ENCODE data around the gene GMIP. TPM values are rescaled to one million over a fixed set of nuclear protein-coding genes. Genes with fewer than 3 reads are reported as not detected.
"Not testable (repeated sequence)": the region's sequence is repeated elsewhere in the genome, so short reads cannot be mapped to it uniquely, and the experiment has no call there.

Gene GMIP, protein sequence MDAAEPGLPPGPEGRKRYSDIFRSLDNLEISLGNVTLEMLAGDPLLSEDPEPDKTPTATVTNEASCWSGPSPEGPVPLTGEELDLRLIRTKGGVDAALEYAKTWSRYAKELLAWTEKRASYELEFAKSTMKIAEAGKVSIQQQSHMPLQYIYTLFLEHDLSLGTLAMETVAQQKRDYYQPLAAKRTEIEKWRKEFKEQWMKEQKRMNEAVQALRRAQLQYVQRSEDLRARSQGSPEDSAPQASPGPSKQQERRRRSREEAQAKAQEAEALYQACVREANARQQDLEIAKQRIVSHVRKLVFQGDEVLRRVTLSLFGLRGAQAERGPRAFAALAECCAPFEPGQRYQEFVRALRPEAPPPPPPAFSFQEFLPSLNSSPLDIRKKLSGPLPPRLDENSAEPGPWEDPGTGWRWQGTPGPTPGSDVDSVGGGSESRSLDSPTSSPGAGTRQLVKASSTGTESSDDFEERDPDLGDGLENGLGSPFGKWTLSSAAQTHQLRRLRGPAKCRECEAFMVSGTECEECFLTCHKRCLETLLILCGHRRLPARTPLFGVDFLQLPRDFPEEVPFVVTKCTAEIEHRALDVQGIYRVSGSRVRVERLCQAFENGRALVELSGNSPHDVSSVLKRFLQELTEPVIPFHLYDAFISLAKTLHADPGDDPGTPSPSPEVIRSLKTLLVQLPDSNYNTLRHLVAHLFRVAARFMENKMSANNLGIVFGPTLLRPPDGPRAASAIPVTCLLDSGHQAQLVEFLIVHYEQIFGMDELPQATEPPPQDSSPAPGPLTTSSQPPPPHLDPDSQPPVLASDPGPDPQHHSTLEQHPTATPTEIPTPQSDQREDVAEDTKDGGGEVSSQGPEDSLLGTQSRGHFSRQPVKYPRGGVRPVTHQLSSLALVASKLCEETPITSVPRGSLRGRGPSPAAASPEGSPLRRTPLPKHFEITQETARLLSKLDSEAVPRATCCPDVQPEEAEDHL
- total RNA-seq: 10 to 100 TPM in 1 of 4 donors, 1 to 10 TPM in 3; 5.6 to 10.8 (median 8.2) TPM

DNA sequence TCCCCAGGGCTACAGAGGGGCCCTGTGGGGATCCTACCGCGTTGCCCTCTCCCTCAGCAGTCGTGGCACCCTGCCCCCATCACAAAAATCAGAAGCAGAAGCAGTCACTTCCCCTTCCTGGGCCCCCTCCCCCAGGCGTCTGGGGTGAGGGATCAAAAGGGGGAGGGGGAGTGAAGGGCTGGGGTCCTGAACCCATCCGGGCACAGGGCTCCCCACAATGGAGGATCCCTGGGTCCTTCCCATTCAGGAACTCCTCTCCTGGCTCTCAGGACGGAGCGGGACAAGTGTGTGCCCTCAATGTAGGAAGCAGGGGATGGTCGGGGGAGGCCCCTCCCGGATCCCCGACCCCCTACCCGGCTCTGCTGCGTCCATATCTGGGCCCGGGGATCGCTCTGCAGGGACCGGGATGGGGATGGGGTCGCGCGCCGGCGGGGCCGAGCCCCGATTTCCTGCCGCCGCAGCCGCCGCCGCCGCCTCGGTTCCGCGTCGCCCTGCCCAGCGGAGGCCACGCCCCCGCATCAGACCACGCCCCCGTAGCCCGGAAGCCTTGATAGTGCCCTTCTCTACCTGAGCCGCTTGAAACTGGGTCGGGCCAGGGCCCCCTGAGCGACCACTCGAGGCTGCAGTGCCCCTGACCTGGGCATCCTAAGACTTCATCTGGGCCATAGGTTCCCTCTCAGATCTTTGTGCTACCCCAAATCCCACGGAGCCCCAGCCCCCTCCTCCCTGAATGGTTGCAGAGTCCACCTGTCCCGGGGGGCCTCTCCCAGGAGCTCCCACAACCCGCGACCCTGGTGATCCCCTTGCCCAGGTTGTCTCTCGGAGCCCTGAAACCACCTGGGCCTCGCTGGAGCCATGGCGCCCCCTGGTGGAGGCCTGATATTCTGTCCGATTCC, at the start of gene GMIP:
TSS of gene GMIP (minus strand) at position 500 of the 896 bp plus-strand sequence. CDS start at position 372, 128 bp downstream.
- Histone ChIP-seq H3K4me3 (peak within 1 kb of the TSS; percentile 60 to 76), H3K4me1 (no peaks in the 10 kb centered on the region), H3K36me3 (no peaks in the 10 kb centered on the region), H3K27ac (peak within 1 kb of the TSS; percentile 53 to 55), H3K9me3 (no peaks in the 10 kb centered on the region), H3K27me3 (no peaks in the 10 kb centered on the region)
- intact Hi-C loops (cut with DNase I; ENCODE audit: low total_unique reads): loop anchor here (10.0 kb wide), 1 partner anchor 109 kb away; the partner anchor contains the start of gene CILP2
- TF ChIP-seq POLR2A (IDR thresholded peaks at IDR 0.05): peak; percentile 15 to 33
- TF ChIP-seq, protein P1, sequence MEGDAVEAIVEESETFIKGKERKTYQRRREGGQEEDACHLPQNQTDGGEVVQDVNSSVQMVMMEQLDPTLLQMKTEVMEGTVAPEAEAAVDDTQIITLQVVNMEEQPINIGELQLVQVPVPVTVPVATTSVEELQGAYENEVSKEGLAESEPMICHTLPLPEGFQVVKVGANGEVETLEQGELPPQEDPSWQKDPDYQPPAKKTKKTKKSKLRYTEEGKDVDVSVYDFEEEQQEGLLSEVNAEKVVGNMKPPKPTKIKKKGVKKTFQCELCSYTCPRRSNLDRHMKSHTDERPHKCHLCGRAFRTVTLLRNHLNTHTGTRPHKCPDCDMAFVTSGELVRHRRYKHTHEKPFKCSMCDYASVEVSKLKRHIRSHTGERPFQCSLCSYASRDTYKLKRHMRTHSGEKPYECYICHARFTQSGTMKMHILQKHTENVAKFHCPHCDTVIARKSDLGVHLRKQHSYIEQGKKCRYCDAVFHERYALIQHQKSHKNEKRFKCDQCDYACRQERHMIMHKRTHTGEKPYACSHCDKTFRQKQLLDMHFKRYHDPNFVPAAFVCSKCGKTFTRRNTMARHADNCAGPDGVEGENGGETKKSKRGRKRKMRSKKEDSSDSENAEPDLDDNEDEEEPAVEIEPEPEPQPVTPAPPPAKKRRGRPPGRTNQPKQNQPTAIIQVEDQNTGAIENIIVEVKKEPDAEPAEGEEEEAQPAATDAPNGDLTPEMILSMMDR (IDR thresholded peaks at IDR 0.05): peak; percentile 69 to 87 (median 78)
- DNase-seq: peak; percentile 68 to 78

DNA sequence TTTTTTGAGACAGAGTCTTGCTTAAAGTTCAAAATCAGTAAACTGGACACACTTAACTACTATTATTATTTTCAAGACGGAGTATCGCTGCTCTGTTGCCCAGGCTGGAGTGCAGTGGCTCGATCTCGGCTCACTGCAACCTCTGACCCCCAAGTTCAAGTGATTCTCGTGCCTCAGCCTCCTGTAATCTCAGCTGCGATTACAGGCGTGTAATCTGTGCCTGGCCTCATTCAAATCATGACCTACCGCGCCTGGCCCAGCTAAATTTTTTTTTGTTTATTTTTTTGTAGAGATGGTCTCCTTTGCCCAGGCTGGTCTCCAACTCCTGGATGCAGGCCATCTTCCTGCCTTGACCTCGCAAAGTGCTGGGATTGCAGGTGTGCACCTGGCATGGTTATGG, 48.2 kb upstream of the GMIP start:
- Histone ChIP-seq H3K9me3 (no peaks in the 10 kb centered on the region), H3K36me3 (no peaks in the 10 kb centered on the region), H3K4me3 (no peak overlapping the region), H3K4me1 (no peaks in the 10 kb centered on the region), H3K27me3 (no peaks in the 10 kb centered on the region), H3K27ac (no peak overlapping the region)
- no peak for TF ChIP-seq POLR2A (IDR thresholded peaks at IDR 0.05)
- TF ChIP-seq, protein P1 (IDR thresholded peaks at IDR 0.05): no peak
- intact Hi-C loops (cut with DNase I; ENCODE audit: low total_unique reads): no loop called here
- no peak for DNase-seq

DNA sequence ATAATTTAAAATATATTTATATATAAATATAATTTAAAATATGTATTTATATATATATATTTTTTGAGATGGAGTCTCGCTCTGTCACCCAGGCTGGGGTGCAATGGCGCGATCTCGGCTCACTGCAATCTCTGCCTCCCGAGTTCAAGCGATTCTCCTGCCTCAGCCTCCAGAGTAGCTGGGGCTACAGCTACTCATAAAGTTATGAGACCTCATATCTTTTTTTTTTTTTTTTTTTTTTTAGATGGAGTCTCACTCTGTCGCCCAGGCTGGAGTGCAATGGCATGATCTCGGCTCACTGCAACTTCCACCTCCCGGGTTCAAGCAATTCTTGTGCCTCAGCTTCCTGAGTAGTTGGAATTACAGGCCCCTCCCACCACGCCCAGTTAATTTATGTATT, 45.6 kb upstream of the GMIP start:
- H3K27ac ChIP-seq; H3K36me3 ChIP-seq; H3K4me3 ChIP-seq; H3K9me3 ChIP-seq; DNase-seq; intact Hi-C loops (cut with DNase I; ENCODE audit: low total_unique reads); H3K4me1 ChIP-seq; H3K27me3 ChIP-seq: not testable (repeated sequence)

DNA sequence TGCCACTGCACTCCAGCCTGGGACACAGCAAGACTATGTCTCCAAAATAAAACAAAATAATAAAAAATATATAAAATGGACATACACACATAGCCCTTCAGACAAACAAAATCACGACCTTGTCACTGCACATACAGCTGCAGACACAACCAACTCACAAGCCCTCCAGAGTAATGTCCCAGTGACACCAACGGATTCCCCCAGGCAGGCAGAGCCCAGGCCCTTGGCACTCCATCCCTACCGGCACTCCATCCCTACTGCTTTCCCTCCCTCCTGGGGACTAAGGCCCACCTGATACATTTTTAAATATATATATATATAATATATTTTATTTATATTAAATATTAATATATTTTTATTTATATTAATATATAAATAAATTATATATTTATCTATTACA, 43.6 kb upstream of the GMIP start:
- DNase-seq: no peak
- intact Hi-C loops (cut with DNase I; ENCODE audit: low total_unique reads): no loop called here
- no peak for TF ChIP-seq POLR2A (IDR thresholded peaks at IDR 0.05)
- TF ChIP-seq, protein P1 (IDR thresholded peaks at IDR 0.05): no peak

DNA sequence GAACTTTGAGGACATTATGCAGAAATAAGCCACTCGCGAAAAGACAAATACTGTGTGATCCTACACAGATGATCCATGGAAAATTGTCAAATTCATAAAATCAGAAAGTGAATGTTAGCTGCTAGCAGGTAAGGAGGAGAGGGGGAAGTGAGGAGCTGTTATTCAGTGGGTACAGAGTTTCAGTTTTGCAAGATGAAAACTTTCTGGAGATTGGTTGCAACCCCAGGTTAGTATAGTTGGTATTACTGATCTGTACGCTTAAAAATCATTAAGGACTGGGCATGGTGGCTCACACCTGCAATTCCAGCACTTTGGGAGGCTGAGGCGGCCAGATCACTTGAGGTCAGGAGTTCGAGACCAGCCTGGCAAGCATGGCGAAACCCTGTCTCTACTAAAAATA, 43.1 kb upstream of the GMIP start:
- Histone ChIP-seq H3K4me1 (no peaks in the 10 kb centered on the region), H3K9me3 (no peaks in the 10 kb centered on the region), H3K27ac (no peak overlapping the region), H3K27me3 (no peaks in the 10 kb centered on the region), H3K36me3 (no peaks in the 10 kb centered on the region), H3K4me3 (no peak overlapping the region)
- DNase-seq: no peak
- TF ChIP-seq, protein P1 (IDR thresholded peaks at IDR 0.05): no peak
- no peak for TF ChIP-seq POLR2A (IDR thresholded peaks at IDR 0.05)
- intact Hi-C loops (cut with DNase I; ENCODE audit: low total_unique reads): no loop called here

More for the DNA sequence above, 43.6 kb upstream of the GMIP start:
- no peaks in the 10 kb centered on the region for H3K4me1 ChIP-seq
- H3K4me3 ChIP-seq: no peak overlapping the region
- H3K27me3 ChIP-seq: no peaks in the 10 kb centered on the region
- H3K27ac ChIP-seq: no peak overlapping the region
- no peaks in the 10 kb centered on the region for H3K9me3 ChIP-seq
- no peaks in the 10 kb centered on the region for H3K36me3 ChIP-seq

DNA sequence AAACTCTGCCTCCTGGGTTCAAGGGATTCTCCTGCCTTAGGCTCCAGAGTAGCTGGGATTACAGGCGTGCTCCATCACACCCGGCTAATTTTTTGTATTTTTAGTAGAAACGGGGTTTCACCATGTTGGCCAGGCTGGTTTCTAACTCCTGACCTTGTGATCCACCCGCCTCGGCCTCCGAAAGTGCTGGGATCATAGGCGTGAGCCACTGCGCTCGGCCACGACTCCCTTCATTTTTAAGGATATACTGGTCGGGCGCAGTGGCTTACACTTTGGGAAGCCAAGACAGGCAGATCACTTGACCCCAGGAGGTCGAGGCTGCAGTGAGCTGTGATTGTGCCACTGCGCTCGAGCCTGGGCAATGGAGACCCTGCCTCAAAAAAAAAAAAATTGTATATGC, 42.7 kb upstream of the GMIP start:
- H3K27me3 ChIP-seq; intact Hi-C loops (cut with DNase I; ENCODE audit: low total_unique reads); H3K4me3 ChIP-seq; H3K27ac ChIP-seq; H3K9me3 ChIP-seq; DNase-seq; H3K36me3 ChIP-seq; H3K4me1 ChIP-seq: not testable (repeated sequence)

All from uterus (tissue), 4 donors.